ENCODE results near the gene HLA-DRB5.
"Not testable (repeated sequence)": the region's sequence is repeated elsewhere in the genome, so short reads cannot be mapped to it uniquely, and the experiment has no call there.

The HLA-DRB5 gene

GRCh38 chr6:32472781-32473375 is 57.2 kb downstream of the HLA-DRB5 start:
- H3K36me3 ChIP-seq (ENCODE audit: insufficient read depth, low read length): no peaks in the 10 kb centered on the region
- no peak overlapping the region for H3K4me2 ChIP-seq (ENCODE audit: insufficient read depth, low read length)
- DNase-seq (no peak), ATAC-seq (ENCODE audit: insufficient read depth, low read depth) (no peak)
- H3K9me3 ChIP-seq (ENCODE audit: insufficient read depth, low read length, severe bottlenecking): no peaks in the 10 kb centered on the region
- no peaks in the 10 kb centered on the region for H3K4me1 ChIP-seq (ENCODE audit: insufficient read depth, low read length)
- no peak overlapping the region for H3K4me3 ChIP-seq (ENCODE audit: low read depth in 1 of 2, low read length in 2 of 2)
- H3K27ac ChIP-seq (ENCODE audit: low read length): no peak overlapping the region
- H3K27me3 ChIP-seq (ENCODE audit: insufficient read depth, low read length, poor library complexity): peaks cover 14% of the 10 kb centered on the region
- H3K79me2 ChIP-seq (ENCODE audit: insufficient read depth, low read length): no peaks in the 10 kb centered on the region
- no peak for TF ChIP-seq EZH2 (IDR thresholded peaks at IDR 0.05; ENCODE audit: borderline replicate concordance, low read depth, low read length, severe bottlenecking)
- TF ChIP-seq, protein P1, sequence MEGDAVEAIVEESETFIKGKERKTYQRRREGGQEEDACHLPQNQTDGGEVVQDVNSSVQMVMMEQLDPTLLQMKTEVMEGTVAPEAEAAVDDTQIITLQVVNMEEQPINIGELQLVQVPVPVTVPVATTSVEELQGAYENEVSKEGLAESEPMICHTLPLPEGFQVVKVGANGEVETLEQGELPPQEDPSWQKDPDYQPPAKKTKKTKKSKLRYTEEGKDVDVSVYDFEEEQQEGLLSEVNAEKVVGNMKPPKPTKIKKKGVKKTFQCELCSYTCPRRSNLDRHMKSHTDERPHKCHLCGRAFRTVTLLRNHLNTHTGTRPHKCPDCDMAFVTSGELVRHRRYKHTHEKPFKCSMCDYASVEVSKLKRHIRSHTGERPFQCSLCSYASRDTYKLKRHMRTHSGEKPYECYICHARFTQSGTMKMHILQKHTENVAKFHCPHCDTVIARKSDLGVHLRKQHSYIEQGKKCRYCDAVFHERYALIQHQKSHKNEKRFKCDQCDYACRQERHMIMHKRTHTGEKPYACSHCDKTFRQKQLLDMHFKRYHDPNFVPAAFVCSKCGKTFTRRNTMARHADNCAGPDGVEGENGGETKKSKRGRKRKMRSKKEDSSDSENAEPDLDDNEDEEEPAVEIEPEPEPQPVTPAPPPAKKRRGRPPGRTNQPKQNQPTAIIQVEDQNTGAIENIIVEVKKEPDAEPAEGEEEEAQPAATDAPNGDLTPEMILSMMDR (IDR thresholded peaks at IDR 0.05; ENCODE audit: borderline replicate concordance, extremely low read depth, low read length, poor library complexity, severe bottlenecking): no peak
- no peak overlapping the region for H2AFZ ChIP-seq (ENCODE audit: low read depth, low read length)
- H3K9ac ChIP-seq (ENCODE audit: low read depth, low read length): no peak overlapping the region
- H4K20me1 ChIP-seq (ENCODE audit: insufficient read depth, low read length): no peaks in the 10 kb centered on the region

- H3K79me2 ChIP-seq (ENCODE audit: insufficient read depth, low read length); H2AFZ ChIP-seq (ENCODE audit: low read depth, low read length); H4K20me1 ChIP-seq (ENCODE audit: insufficient read depth, low read length); H3K4me1 ChIP-seq (ENCODE audit: insufficient read depth, low read length); DNase-seq; H3K27me3 ChIP-seq (ENCODE audit: insufficient read depth, low read length, poor library complexity); H3K36me3 ChIP-seq (ENCODE audit: insufficient read depth, low read length); H3K4me3 ChIP-seq (ENCODE audit: low read depth in 1 of 2, low read length in 2 of 2); H3K27ac ChIP-seq (ENCODE audit: low read length); ATAC-seq (ENCODE audit: insufficient read depth, low read depth); H3K9ac ChIP-seq (ENCODE audit: low read depth, low read length); H3K9me3 ChIP-seq (ENCODE audit: insufficient read depth, low read length, severe bottlenecking); H3K4me2 ChIP-seq (ENCODE audit: insufficient read depth, low read length): not testable (repeated sequence)
Measured at GRCh38 chr6:32467743-32468503, 62.2 kb downstream of the HLA-DRB5 start.

Measured in DND-41 (cell line).